Testis (tissue), 2 donors: ENCODE data around the gene C19orf67.

ENCODE experiments used
- CTCF ChIP-seq, 3 experiments: fragments of 450-650 bp in 2 of 3; fragments of 200-600 bp in 1 of 3; sonication (generic) in 1 of 3; IDR thresholded peaks; one replicate each; pipeline ENCODE4 v1.5.1; 2016 to 2019; ENCODE audit warnings: antibody characterized with exemption in 3 of 3, mild to moderate bottlenecking in 2 of 3, moderate library complexity in 1 of 3
- POLR2A ChIP-seq: fragments of 450-650 bp; IDR thresholded peaks from one replicate; pipeline ENCODE4 v1.6.1; 2017; ENCODE audit warnings: antibody characterized with exemption, mild to moderate bottlenecking, moderate library complexity

DNA sequence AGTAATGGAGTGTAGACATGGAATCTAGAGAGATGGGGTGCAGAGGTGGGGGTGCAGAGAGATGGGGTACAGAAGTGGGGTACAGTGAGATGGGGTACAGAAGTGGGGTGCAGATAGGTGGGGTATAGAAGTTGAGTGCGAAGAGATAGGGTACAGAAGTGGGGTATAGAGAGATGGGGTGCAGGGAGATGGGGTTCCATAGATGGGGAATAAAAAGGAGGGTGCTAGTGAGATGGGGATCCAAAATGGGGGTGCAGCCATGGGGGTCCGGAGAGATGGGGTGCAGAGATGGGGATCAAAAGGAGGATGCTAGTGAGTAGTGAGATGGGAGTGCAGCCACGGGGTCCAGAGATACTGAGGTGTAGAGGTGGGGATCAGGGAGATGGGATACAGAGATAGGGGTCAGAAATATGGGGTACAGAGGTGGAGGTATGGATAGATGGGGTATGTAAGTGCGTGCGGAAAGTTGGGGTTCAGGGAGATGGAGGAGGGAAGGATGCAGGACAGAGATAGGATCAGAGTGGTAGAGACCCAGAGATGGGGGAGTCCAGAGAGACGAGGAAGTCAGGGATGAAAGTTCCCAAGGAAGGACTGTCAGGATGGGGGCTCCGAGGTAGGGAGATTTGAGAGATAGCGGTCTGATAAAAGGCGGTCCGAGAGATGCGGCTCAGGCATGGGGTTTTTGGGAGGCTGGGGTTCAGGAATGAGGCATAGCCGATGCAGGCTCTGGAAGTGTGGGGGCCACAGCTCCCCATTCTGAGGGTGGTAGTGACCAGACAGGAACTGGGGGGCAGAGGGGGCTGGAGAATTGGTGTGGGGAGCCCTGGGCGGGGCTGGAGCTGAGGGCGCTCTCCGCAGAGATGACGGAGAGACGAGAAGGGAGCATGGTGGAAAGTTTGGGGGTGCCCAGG lies 27.1 kb downstream of the C19orf67 start:
- TF ChIP-seq CTCF (IDR thresholded peaks at IDR 0.05) = no peak
- no peak for TF ChIP-seq POLR2A
